Hippocampal formation (tissue), 2 donors: ENCODE data around the gene TNNT3.
"Not testable (repeated sequence)": the region's sequence is repeated elsewhere in the genome, so short reads cannot be mapped to it uniquely, and the experiment has no call there.

Source experiments
- DNase-seq, 2 donors: peaks; one replicate each; lab custom pipeline; 2025; lab: John Stamatoyannopoulos, UW

Gene TNNT3

DNA sequence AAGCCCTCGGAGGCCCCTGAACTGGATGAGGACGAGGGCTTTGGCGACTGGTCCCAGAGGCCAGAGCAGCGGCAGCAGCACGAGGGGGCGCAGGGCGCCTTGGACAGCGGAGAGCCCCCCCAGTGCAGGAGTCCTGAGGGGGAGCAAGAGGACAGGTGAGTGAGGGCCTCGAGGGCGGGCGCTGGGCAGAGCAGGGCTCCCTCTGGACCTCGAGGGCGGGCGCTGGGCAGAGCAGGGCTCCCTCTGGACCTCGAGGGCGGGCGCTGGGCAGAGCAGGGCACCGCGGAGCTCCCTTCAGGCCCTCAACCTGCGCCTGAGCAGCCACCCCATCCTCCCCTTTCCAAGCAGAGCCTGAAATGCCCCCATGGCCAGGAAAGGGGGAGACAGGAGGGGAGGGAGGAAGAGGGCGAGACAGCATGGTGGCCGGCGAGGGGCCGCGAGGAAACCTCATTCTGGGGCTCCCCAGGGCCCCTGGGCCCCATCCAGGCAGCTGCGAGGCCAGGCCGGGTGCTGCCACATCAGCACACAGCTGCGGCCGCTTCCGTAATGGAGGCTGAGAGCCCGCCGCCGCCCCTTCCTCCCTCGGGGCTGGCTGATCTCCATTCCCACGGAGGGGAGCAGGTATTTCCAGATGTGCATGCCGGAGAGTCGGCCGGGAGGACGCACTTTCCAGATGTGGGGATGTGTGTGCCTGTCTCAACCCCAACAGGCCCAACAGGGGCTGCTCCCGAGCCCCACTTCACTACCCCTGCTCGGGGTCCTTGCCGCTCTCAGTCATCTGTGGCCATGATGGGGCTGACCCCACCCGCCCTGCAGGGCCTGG lies 37.9 kb upstream of the TNNT3 start:
- DNase-seq = no peak

- DNase-seq = peak in 1 of 2 donors; percentile 48
These were observed 37.0 kb upstream of the TNNT3 start for GRCh38 chr11:1882265-1883238.

DNA sequence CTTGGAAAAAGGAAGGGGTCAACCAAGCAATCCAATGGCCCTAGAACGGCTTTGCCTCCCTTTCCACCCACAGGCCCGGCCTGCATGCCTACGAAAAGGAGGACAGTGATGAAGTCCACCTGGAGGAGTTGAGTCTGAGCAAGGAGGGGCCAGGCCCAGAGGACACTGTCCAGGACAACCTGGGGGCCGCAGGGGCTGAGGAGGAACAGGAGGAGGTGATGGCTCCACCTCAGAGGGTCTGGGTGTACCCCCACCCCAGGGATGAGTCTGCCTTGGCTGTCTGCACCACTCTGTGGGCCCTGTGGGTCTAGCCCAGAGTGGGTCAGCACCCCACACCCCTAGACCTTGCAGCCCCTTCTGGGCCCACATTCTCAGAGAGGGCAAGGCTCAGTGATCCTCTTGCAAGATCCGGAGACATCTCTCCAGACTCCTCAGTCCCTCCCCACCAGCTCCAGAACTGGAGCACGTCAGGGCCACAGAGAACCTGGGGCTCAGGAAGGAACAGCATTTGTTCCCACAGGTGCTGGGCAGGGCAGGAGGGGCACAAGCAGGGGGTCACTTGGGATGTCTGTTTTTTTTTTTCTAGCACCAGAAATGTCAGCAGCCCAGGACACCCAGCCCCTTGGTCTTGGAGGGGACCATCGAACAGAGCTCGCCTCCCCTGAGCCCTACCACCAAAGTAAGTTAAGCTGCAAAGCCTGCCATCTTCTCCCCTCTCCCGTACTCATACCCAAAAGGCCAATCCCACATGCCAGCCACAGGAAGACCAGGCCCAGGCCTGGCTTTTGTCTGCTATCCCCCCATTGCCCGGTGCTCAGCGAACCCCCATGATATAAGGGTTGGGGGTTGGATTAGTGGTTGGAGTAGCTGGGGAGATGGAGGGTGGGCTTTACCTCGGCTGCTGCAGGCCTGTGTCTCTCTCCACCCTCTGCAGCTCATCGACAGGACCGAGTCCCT lies 35.9 kb upstream of the TNNT3 start:
- no peak for DNase-seq

- no peak for DNase-seq
These were observed 35.2 kb upstream of the TNNT3 start for GRCh38 chr11:1884303-1884700.

DNA sequence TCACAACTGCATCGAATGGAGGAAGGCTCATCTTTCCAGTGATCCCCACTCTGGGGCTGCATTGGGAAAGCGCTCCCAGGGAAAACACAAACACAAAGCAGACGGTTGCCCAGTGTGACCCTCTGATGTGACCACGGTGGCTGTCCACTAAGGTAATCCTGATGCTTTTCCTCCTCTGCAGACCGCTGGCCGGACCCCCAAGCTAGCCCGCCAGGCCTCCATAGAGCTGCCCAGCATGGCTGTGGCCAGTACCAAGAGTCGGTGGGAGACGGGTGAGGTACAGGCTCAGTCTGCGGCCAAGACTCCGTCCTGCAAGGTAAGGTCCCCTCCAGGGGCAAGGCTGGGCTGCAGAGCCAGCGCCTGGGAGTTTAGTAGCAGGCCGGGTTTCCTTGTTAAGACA lies 33.0 kb upstream of the TNNT3 start:
- not testable (repeated sequence) for DNase-seq

- no peak for DNase-seq
These were observed 31.8 kb upstream of the TNNT3 start for GRCh38 chr11:1887451-1888346.

- DNase-seq = no peak
These were observed 31.2 kb upstream of the TNNT3 start for GRCh38 chr11:1888347-1888753.

DNA sequence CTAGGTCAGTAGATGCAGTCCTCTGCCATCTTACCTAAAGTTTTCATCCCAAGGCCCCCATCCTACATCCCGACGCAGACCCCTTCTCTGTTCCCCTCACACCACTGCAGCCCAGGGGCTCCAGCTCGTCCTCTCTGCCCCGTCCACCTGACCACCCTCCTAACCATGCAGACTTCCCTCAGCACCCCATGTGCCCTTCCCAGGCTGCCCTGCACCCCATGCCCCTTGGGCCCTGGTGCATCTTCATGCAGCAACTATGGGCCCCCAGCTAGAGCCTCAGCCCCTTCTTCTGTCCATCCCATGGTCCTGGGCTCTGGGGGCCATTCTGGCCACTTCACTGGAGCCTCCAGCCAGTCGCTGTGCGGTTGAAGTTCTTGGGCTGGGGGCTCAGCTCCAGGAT lies 30.7 kb upstream of the TNNT3 start:
- DNase-seq = no peak

- no peak for DNase-seq
These were observed 30.1 kb upstream of the TNNT3 start for GRCh38 chr11:1889224-1889930.

DNA sequence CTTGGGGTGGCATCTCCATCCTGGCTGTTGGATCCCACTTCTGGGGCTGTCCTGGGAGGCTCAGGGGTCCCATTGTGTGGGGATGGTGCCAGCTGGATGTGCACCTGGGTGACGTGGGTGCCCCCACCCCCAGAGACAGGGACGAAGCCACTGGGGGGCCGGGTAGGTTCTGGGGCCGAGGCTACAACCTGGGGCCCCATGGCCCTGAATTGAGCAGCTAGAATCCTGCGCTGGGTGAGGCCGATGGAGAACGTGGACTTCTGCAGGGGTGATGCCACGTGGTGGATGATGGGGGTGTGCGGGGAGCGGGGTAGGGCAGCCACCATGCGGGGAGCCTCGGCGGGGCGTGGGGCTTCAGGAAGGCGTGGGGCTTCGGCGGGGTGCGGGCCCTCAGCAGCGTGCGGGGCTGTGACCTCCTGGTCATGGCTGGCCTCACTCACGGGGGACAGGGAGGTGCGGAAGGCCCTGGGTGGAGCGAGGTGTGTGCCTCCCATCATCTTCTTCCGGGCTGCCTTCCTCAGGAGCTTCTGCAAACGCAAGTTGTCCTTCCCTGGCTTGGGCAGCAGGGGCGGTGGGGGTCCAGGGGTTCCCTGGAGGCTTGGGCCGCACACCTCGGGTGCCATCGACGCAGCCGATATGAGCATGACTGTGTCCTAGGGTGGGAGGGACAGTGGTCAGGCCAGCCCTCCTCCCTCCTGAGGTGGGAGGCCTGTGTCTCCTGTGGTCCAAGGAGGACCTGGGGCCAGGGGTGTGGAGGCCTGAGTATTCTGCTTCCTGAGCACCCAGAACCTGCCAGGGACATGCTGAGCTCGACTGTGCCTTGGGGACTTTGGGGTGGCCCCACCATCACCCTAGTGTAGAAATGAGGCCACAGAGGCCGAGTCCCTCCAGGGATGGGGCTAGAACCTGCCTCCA lies 29.3 kb upstream of the TNNT3 start:
- no peak for DNase-seq

DNA sequence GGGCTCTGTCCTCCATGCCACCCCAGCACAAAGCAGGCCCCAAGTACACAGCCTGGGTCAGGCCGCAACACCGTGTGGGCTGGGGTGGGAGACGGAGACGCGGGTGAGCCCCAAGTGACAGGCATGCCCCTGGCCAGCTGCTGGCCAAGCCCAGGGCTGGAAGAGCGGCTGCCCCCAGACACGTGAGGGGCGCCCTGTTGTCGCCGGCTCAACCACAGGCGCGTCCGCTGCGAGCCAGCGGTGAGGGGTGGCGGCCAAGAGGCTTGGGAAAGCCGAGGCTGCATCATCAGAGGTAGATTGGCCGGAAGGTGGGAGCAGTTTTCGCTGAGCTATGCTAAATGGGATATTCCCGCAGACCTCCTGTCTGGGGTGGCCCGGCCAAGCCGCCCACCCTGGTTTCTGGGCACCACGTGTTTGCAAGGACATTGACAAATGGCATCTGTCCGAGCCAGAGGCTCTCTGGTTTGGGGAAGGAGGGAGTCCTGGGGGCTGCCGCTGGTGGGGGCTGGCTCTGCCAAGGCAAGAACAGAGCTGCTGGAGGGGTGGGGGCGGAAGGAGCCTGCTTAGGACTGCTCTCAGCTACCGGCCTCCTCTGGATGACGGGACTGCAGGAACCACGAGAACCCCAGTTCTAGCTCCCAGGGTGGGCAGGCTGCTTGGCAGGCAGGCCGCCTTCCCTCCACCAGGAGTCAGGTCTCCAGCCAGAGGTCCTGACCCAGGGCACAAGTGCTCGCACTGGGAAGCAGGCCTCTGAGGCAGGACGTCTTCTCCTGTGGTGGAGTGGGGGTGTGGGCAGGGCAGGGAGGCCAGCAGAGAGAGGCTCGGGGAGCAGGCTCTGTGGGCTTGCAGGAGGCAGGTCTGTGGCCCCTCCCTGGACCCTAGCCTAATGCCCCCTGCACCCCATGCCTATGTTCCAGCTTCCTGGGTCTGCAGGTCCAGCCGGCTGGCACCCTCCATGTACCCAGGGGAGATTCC lies 28.4 kb upstream of the TNNT3 start:
- DNase-seq = no peak

DNA sequence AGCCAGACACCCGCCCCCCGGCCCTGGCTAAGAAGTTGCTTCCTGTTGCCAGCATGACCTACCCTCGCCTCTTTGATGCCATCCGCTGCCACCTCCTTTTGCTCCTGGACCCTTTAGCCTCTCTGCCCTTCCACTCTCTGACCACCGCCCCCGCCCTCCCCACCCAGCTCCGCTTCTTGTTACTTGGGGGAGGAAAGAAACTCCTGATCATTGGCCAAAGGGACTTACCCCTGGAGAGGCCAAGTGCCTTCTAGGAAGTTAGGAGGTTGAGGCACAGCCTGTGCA lies 27.7 kb upstream of the TNNT3 start, which contains the start of gene PRR33:
TSS of gene PRR33 (minus strand) at position 65 of the 285 bp plus-strand sequence. CDS start 1,311 bp downstream, outside the sequence.
- no peak for DNase-seq

DNA sequence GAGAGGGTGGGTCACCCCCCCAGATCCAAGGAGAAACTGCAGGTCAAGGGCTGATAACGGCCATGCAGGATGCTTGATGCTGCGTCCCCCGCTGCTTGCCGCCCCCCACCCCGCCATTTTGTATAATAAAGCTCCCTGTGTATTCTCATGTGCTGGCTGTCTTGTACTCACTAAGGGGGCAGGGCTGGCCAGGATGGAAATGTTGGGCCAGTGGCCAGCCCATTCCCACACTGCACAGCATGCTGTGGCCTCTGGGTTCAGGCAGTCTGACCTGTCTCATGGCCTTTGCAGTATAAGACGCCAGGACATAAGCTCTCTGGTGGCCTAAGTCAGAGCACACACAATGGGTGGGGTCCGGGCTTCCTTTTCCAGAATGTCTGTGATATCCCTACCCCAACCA lies 27.4 kb upstream of the TNNT3 start:
- no peak for DNase-seq

DNA sequence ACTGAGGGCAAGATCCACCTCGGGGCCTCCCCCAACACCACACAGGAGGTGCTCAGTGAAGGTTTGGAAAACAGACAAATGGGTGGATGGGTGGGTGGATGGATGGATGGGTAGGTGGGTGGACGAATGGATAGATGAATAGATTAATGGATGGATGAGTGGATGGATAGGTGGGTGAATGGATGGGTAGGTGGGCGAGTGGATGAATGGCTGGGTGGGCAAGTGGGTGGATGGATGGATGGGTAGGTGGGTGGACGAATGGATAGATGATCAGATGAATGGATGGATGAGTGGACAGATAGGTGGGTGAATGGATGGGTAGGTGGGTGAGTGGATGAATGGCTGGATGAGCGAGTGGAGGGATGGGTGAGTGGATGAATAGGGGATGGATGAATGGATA lies 26.9 kb upstream of the TNNT3 start:
- no peak for DNase-seq

DNA sequence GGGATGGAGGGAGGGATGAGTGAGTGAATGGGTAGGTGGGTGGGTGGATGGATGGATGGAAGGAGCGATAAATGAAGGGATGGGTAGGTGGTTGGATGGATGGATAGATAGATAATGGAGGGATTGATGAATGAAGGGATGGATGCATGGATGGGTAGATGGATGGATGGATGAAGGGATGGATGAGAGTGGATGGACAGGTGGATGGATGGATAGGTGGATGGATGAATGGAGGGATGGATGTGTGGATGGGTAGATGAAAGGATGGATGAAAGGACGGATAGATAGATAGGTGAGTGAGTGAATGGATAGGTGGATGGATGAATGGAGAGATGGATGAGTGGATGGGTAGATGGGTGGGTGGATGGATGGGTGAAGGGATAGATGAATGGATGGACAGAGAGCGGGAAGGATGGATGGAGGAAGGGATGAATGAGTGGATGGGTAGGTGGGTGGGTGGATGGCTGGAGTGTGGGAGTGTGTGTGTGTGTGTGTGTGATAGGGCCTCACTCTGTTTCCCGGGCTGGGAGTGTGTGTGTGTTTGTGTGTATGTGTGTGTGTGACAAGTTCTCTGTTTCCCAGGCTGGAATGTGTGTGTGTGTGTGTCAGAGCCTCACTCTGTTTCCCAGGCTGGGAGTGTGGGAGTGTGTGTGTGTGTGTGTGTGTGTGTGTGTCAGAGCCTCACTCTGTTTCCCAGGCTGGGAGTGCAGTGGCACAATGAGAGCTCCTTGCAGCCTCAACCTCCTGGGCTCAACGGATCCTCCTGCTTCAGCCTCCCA lies 25.7 kb upstream of the TNNT3 start:
- no peak for DNase-seq

GRCh38 chr11:1894759-1895158 lies 24.7 kb upstream of the TNNT3 start:
- no peak for DNase-seq

DNA sequence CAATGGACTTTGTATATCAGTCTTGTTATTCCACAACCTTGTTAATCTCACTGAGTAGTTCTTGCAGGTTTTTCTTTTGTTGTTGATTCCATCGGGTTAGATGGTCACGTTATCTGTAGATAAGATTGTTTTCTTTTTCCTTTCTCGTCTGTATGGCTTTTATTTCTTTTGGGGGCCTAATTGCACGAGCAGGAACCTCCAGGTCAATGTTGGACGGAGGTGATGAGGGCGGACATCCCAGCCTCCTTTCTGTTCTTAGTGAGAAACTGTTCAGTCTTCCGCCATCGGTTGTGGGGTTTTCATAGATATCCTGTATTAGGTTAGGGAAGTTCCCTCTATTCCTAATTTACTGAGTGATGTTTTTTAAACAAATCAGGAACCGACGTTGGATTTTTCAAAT lies 23.0 kb upstream of the TNNT3 start:
- DNase-seq = no peak
